H1 (cell line): ENCODE data around the gene SLC24A4. TPM values are rescaled to one million over a fixed set of nuclear protein-coding genes. Genes with fewer than 3 reads are reported as not detected.

Source experiments
- E2F6 ChIP-seq: IDR thresholded peaks from 2 replicates; pipeline ENCODE4 v1.6.1; 2012; ENCODE audit warnings: inconsistent platforms
- POLR2A ChIP-seq, 2 experiments: IDR thresholded peaks; 1 replicate in 1 of 2; 2 replicates in 1 of 2; pipeline ENCODE4 v1.6.1; 2011; ENCODE audit warnings: low read depth in 2 of 2, low read length in 2 of 2, mild to moderate bottlenecking in 2 of 2; ENCODE audit errors: control extremely low read depth in 1 of 2
- polyA plus RNA-seq, 7 experiments: library from polyadenylated mRNA; depleted of rRNA in 3 of 7; stranded (reverse) in 5 of 7; unstranded in 2 of 7; fragments of >200 nt in 5 of 7; fragments of 200-250 nt in 2 of 7; gene quantifications; 1 replicate in 5 of 7; 2 replicates in 1 of 7; 4 replicates in 1 of 7; pipeline versions ENCODE4 v1.2.1 to v1.2.3, GENCODE V29; 2011 to 2013; ENCODE audit warnings: missing spikeins in 2 of 7, mixed read lengths in 2 of 7
- total RNA-seq: library from RNA; stranded (reverse); fragmentation: NEBNext Ultra II Directional; extraction: Animal tissue kit (Norgen Biotek cat#: 25700); gene quantifications from 2 replicates; pipeline ENCODE4 v1.2.1, GENCODE V29; 2021

SLC24A4 gene
- total and polyA plus RNA-seq, 2 of the 8 experiments (the other 6 are each of a cell fraction or from before 2014, with no cell fraction given): 0.27 to 0.89 TPM

GRCh38 chr14:92360651-92361370 is 37.8 kb downstream of the SLC24A4 start (continued):
- TF ChIP-seq E2F6 (no peak), POLR2A (IDR thresholded peaks at IDR 0.05; ENCODE audit: control extremely low read depth in 1 of 2, low read depth in 2 of 2, low read length in 2 of 2) (no peak)
